ENCODE results near the gene MAP1LC3B2.

MAP1LC3B2 gene

GRCh38 chr12:116615141-116615861, 56.1 kb downstream of the MAP1LC3B2 start:
- DNase-seq (ENCODE audit: low spot score), result no peak

GRCh38 chr12:116616536-116617248, 57.5 kb downstream of the MAP1LC3B2 start:
- no peak for DNase-seq (ENCODE audit: low spot score)

- no peak for DNase-seq (ENCODE audit: low spot score)
These were observed 60.1 kb downstream of the MAP1LC3B2 start for GRCh38 chr12:116619246-116619645.

- DNase-seq (ENCODE audit: low spot score), result no peak
These were observed 60.9 kb downstream of the MAP1LC3B2 start for GRCh38 chr12:116620124-116620491.

- DNase-seq (ENCODE audit: low spot score), result no peak
These were observed 61.5 kb downstream of the MAP1LC3B2 start for GRCh38 chr12:116620492-116621191.

GRCh38 chr12:116621194-116621593, 62.0 kb downstream of the MAP1LC3B2 start:
- no peak for DNase-seq (ENCODE audit: low spot score)

- DNase-seq (ENCODE audit: low spot score), result no peak
These were observed 65.3 kb downstream of the MAP1LC3B2 start for GRCh38 chr12:116624516-116624915.

- DNase-seq (ENCODE audit: low spot score), result no peak
These were observed 67.0 kb downstream of the MAP1LC3B2 start for GRCh38 chr12:116626153-116626552.

Measured in D341Med (cell line).